Ovary (tissue), 9 donors: ENCODE measurements around the gene SRMS. TPM values are rescaled to one million over a fixed set of nuclear protein-coding genes. Genes with fewer than 3 reads are reported as not detected.

ENCODE experiments used
- DNase-seq, 5 donors: peaks; one replicate each; pipeline ENCODE4 v3.0.0-alpha.2; 2019 to 2020
- H3K27ac ChIP-seq, 2 donors: fragments of 200-600 bp; one replicate each; pipeline versions ENCODE4 v1.5.1 to v1.8.0; 2019 to 2022
- H3K27me3 ChIP-seq: fragments of 200-600 bp; one replicate; pipeline ENCODE4 v1.8.0; 2022
- H3K36me3 ChIP-seq: fragments of 200-600 bp; sonication (generic); one replicate; pipeline ENCODE4 v1.5.1; 2019
- H3K4me1 ChIP-seq: one replicate; pipeline ENCODE4 v1.8.1; 2013; ENCODE audit warnings: mild to moderate bottlenecking, moderate library complexity; ENCODE audit not compliant: insufficient read depth
- H3K4me3 ChIP-seq: fragments of 200-600 bp; sonication (generic); one replicate; pipeline ENCODE4 v1.5.1; 2017
- H3K9me3 ChIP-seq, 2 donors: fragments of 200-600 bp in 1 of 2; sonication (generic) in 1 of 2; one replicate each; pipeline versions ENCODE4 v1.5.1 to v1.8.1; 2013 to 2019; ENCODE audit warnings: mild to moderate bottlenecking in 1 of 2, moderate library complexity in 1 of 2
- EP300 ChIP-seq: sonication (generic); formaldehyde crosslinking; IDR thresholded peaks from one replicate; pipeline ENCODE4 v1.6.1; 2017; ENCODE audit warnings: antibody characterized with exemption
- POLR2A ChIP-seq: fragments of 450-650 bp; IDR thresholded peaks from one replicate; pipeline ENCODE4 v1.6.1; 2017; ENCODE audit warnings: antibody characterized with exemption, mild to moderate bottlenecking, moderate library complexity
- WGBS, 3 donors: extraction: QIAGEN DNeasy Blood & Tissue Kit in 1 of 3; methylation state at CpG; one replicate each; pipeline versions ENCODE4 v1.1.5 to v1.1.7; 2013 to 2017; 5-methylcytosine and 5-hydroxymethylcytosine counted together
- intact Hi-C, 4 donors: fragments of 100-400 bp; cut with DNase I; formaldehyde crosslinking; loops; one replicate each; pipeline versions ENCODE4 v1.11.0 to v1.15.1; 2022 to 2023
- polyA plus RNA-seq, 2 donors: library from polyadenylated mRNA; stranded (reverse); fragments of 200-250 nt in 1 of 2; fragments of 350-450 nt in 1 of 2; fragmentation: Illumina TruSeq in 1 of 2; extraction: RNeasy Lipid Tissue Mini Kit (QIAGEN cat#74804) in 1 of 2; gene quantifications; one replicate each; pipeline ENCODE4 v1.2.3, GENCODE V29; 2013 to 2014
- total RNA-seq, 7 donors: library from RNA; depleted of rRNA in 2 of 7; stranded (reverse); fragments of >200 nt in 2 of 7; fragmentation: NEBNext Ultra II Directional in 3 of 7; extraction: Animal tissue kit (Norgen Biotek cat#: 25700) in 3 of 7; gene quantifications; one replicate each; pipeline versions ENCODE4 v1.1.0 to v1.2.4, GENCODE V29; 2016 to 2023
- TF ChIP-seq, protein P1 (sequence below), 3 donors: fragments of 450-650 bp in 2 of 3; fragments of 200-600 bp in 1 of 3; IDR thresholded peaks; one replicate each; pipeline versions ENCODE4 v1.5.1 to v1.8.0; 2016 to 2022; ENCODE audit warnings: antibody characterized with exemption in 3 of 3, mild to moderate bottlenecking in 1 of 3
- donor health status: DM: no; HTN: no; CAD: no; lungs with moderate emphysema.
- donor health status: DM: no; HTN: no; CAD: no.
- donor health status: Bipolar disorder and iron deficiency.
- donor health status: DM: yes; HTN: yes; CAD: no.
- donor health status: DM: no; HTN: no; CAD: no.
- donor health status: DM: yes; HTN: yes; CAD: no.

SRMS gene
- total and polyA plus RNA-seq, 9 donors: not detected

DNA sequence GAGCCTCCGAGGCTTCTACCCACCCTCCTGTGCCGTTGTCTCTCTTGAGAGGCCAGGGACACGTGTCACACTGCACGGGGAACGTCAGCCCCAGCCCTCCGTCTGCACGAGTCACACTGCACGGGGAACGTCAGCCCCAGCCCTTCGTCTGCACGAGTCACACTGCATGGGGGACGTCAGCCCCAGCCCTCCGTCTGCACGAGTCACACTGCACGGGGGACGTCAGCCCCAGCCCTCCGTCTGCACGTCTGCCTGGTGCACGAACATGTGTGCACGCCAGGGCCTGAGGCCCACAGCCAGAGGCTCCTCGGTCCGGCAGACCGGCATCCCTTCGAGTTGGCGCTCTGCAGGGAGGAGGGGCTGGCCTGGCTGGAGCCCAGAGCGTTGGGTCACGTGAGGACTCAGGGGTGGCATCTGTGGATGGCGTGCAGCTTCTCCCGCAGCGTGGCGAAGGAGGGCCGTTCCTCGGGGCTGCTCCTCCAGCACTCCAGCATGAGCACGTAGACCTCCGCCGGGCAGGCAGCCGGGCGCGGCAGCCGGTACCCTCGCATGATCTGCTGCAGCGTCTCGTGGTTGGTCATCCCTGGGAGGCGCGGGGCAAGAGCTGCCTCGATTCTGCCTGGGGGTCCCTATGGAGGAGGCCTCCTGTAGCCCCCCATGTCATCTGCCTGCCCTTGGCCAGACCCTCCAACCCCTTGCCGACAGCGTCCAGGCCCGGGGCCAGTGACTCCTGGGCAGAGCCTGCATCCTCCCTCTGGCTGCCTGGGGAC is 6.9 kb downstream of the SRMS start:
- DNase-seq: no peak
- TF ChIP-seq, protein P1, sequence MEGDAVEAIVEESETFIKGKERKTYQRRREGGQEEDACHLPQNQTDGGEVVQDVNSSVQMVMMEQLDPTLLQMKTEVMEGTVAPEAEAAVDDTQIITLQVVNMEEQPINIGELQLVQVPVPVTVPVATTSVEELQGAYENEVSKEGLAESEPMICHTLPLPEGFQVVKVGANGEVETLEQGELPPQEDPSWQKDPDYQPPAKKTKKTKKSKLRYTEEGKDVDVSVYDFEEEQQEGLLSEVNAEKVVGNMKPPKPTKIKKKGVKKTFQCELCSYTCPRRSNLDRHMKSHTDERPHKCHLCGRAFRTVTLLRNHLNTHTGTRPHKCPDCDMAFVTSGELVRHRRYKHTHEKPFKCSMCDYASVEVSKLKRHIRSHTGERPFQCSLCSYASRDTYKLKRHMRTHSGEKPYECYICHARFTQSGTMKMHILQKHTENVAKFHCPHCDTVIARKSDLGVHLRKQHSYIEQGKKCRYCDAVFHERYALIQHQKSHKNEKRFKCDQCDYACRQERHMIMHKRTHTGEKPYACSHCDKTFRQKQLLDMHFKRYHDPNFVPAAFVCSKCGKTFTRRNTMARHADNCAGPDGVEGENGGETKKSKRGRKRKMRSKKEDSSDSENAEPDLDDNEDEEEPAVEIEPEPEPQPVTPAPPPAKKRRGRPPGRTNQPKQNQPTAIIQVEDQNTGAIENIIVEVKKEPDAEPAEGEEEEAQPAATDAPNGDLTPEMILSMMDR (IDR thresholded peaks at IDR 0.05): no peak
- Histone ChIP-seq H3K27ac (no peak overlapping the region), H3K4me3 (no peak overlapping the region), H3K9me3 (no peaks in the 10 kb centered on the region), H3K36me3 (no peaks in the 10 kb centered on the region), H3K4me1 (peaks cover 2% of the 10 kb centered on the region), H3K27me3 (no peaks in the 10 kb centered on the region)
- intact Hi-C loops: no loop called here
- 74 to 78% (median 77%) methylated on average over 42 to 49 of the region's 49 CpGs for WGBS, 3 donors

DNA sequence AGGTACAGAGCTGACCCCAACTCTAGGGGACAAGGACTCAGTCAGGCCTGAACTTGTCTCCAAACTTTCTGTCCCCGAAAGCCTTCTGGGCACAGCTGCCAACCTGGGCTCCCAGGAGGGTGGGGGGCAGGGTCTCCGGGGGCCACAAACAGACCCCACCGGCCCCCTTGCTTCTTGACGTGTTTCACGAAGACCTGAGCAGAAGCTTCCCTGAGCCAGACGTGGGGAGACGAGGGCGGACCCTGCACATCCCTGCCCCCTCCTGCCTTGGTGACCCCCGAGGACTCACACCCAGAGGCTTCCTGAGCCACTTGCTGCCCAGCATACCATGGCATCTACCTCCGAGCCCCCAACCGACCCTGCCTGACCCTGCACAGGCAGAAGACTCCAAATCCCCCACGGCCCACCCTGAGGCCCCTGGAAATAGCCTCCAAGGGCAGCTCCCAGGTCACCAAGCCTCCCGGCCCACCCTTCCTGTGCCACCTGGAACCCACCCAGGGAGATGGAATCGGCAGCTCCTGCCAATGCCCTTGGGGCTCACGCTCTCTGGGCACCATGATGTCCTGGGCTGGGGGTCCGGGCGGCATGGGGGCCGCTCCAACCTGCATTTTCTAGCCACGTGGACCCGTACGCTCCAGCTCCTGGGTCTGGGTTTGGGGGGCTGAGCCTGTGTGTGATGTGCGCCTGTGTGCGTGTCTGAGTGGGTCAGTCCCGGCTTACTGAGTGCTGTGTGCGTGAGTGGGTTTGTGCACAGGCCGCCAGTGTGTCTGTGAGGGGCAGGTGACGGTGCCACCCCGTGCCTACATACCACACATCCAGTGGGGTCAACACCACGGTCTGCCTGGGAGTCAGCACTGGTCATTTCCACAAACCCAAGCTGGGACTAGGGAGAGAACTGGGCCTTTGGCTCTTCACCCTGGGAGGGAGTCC is 7.8 kb downstream of the SRMS start:
- Histone ChIP-seq H3K27ac (no peak overlapping the region), H3K36me3 (no peaks in the 10 kb centered on the region), H3K9me3 (no peaks in the 10 kb centered on the region), H3K4me1 (peaks cover 2% of the 10 kb centered on the region), H3K27me3 (no peaks in the 10 kb centered on the region), H3K4me3 (no peak overlapping the region)
- intact Hi-C loops: loop anchor here (2.0 to 10.0 kb wide), 6 partner anchors 105 to 438 kb away; partner anchors contain the start of genes ABHD16B (in 2 of the 4) and SAMD10 (in 1 of the 4)
- TF ChIP-seq, protein P1 (IDR thresholded peaks at IDR 0.05): no peak
- TF ChIP-seq POLR2A: no peak
- no peak for TF ChIP-seq EP300
- DNase-seq: no peak
- 87 to 93% (median 88%) methylated on average over 25 to 29 of the region's 29 CpGs for WGBS, 3 donors

DNA sequence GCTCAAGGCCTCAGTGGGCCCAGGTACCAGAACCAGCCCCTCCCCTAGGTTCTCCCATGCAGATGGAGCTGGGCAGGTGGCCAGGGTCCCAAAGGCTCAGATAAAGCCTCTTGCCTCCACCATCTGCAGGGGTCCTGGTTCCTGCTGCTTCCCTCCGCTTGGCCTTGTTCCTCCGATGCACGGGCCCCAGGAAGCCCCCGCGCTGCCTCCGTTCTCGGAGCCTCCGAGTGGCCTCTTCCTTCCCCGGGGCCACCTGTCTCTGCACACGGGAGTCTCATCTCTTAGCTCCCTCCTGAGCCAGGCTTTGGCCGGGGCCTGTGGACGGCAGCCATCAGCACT is 8.5 kb downstream of the SRMS start:
- intact Hi-C loops: loop anchor here (2.0 to 10.0 kb wide), 6 partner anchors 106 to 438 kb away; partner anchors contain the start of genes ABHD16B (in 2 of the 4) and SAMD10 (in 1 of the 4)
- no peaks in the 10 kb centered on the region for H3K9me3 ChIP-seq

More for the DNA sequence above, 8.5 kb downstream of the SRMS start:
- DNase-seq: no peak
- H3K4me3 ChIP-seq: no peak overlapping the region
- no peak overlapping the region for H3K27ac ChIP-seq
- H3K36me3 ChIP-seq: no peaks in the 10 kb centered on the region
- H3K27me3 ChIP-seq: no peaks in the 10 kb centered on the region
- peaks cover 2% of the 10 kb centered on the region for H3K4me1 ChIP-seq
- no peak for TF ChIP-seq EP300
- no peak for TF ChIP-seq POLR2A
- TF ChIP-seq, protein P1 (IDR thresholded peaks at IDR 0.05): no peak
- WGBS, 3 donors: 69 to 77% (median 75%) methylated on average over 12 of the region's 12 CpGs
